Stimulated activated CD8-positive, alpha-beta memory T cell treated with anti-CD3 and anti-CD28 coated beads, Interleukin-12 subunit alpha, Interleukin-12 subunit beta, amount 100 ng/mL, for 4 hours (primary cell): ENCODE results near the gene EDAR.
A peak's percentile ranks its signal among the peaks of the same experiment; 100 is the strongest.

ENCODE experiments used
- DNase-seq: peaks from one replicate; pipeline ENCODE4 v3.0.0-alpha.2; 2020; ENCODE audit warnings: low read depth

EDAR gene

GRCh38 chr2:108988796-108989713, at the start of gene EDAR:
Gene EDAR, minus strand, starts transcription at chr2:108989220. Its CDS starts 58,206 bp downstream, at chr2:108931014.
- no peak for DNase-seq

- no peak for DNase-seq
Observed at GRCh38 chr2:109033171-109033570, 44.2 kb upstream of the EDAR start.

GRCh38 chr2:109032229-109032820, 43.3 kb upstream of the EDAR start:
- DNase-seq, result no peak

- peak; percentile 43 for DNase-seq
Observed at GRCh38 chr2:109031476-109032228, 42.6 kb upstream of the EDAR start.

- DNase-seq, result peak; percentile 2
Observed at GRCh38 chr2:109030870-109031475, 42.0 kb upstream of the EDAR start.

GRCh38 chr2:109029490-109030201, 40.6 kb upstream of the EDAR start:
- DNase-seq, result no peak

- DNase-seq, result no peak
Observed at GRCh38 chr2:109028738-109029489, 39.9 kb upstream of the EDAR start.

- DNase-seq, result no peak
Observed at GRCh38 chr2:109028277-109028676, 39.3 kb upstream of the EDAR start.

- DNase-seq, result no peak
Observed at GRCh38 chr2:109027702-109028101, 38.7 kb upstream of the EDAR start.

GRCh38 chr2:109024477-109024876, 35.5 kb upstream of the EDAR start:
- no peak for DNase-seq

GRCh38 chr2:109021895-109022300, 32.9 kb upstream of the EDAR start:
- DNase-seq, result no peak

GRCh38 chr2:109020217-109020637, 31.2 kb upstream of the EDAR start:
- no peak for DNase-seq

GRCh38 chr2:109018452-109018851, 29.4 kb upstream of the EDAR start:
- no peak for DNase-seq

- no peak for DNase-seq
Observed at GRCh38 chr2:109017017-109017416, 28.0 kb upstream of the EDAR start.

GRCh38 chr2:109016376-109016775, 27.4 kb upstream of the EDAR start:
- no peak for DNase-seq

- no peak for DNase-seq
Observed at GRCh38 chr2:109014476-109014875, 25.5 kb upstream of the EDAR start.

GRCh38 chr2:109013051-109013450, 24.0 kb upstream of the EDAR start:
- no peak for DNase-seq

- no peak for DNase-seq
Observed at GRCh38 chr2:109009920-109010610, 21.0 kb upstream of the EDAR start.

GRCh38 chr2:109006971-109007370, 18.0 kb upstream of the EDAR start:
- DNase-seq, result no peak

GRCh38 chr2:109005686-109006204, 16.7 kb upstream of the EDAR start:
- no peak for DNase-seq
